MV-4-11 (cell line): Measurements from ENCODE around the gene KPNA2.
A peak's percentile ranks its signal among the peaks of the same experiment; 100 is the strongest.
"Not testable (repeated sequence)": the region's sequence is repeated elsewhere in the genome, so short reads cannot be mapped to it uniquely, and the experiment has no call there.

Experiments
- DNase-seq: peaks from one replicate; lab custom pipeline; 2025; lab: John Stamatoyannopoulos, UW

The KPNA2 gene

GRCh38 chr17:68035523-68036303 is at the start of gene KPNA2:
Gene KPNA2, plus strand, starts transcription at chr17:68035735. Its CDS starts 1,398 bp downstream, at chr17:68037133.
- DNase-seq = peak; percentile 95

- DNase-seq = no peak
Observed at GRCh38 chr17:67990909-67991308, 44.6 kb upstream of the KPNA2 start.

GRCh38 chr17:67992548-67993152 is 42.9 kb upstream of the KPNA2 start:
- no peak for DNase-seq

- peak; percentile 60 for DNase-seq
Observed at GRCh38 chr17:67993153-67993997, 42.2 kb upstream of the KPNA2 start.

- no peak for DNase-seq
Observed at GRCh38 chr17:67993998-67994361, 41.6 kb upstream of the KPNA2 start.

GRCh38 chr17:67994817-67995569 is 40.5 kb upstream of the KPNA2 start:
- peak; percentile 59 for DNase-seq

- DNase-seq = no peak
Observed at GRCh38 chr17:67995570-67996263, 39.8 kb upstream of the KPNA2 start.

GRCh38 chr17:67996301-67997171 is 39.0 kb upstream of the KPNA2 start, which contains the start of gene C17orf58:
Gene C17orf58, minus strand, starts transcription at chr17:67996469. Its CDS starts 271 bp downstream, at chr17:67996198.
- DNase-seq = not testable (repeated sequence)

- DNase-seq = no peak
Observed at GRCh38 chr17:67998466-67998865, 37.1 kb upstream of the KPNA2 start.

- DNase-seq = no peak
Observed at GRCh38 chr17:67999291-67999911, 36.1 kb upstream of the KPNA2 start.

- peak; percentile 5 for DNase-seq
Observed at GRCh38 chr17:68004201-68004600, 31.3 kb upstream of the KPNA2 start.

GRCh38 chr17:68006797-68007196 is 28.7 kb upstream of the KPNA2 start:
- no peak for DNase-seq

- DNase-seq = peak; percentile 22
Observed at GRCh38 chr17:68011199-68011665, 24.3 kb upstream of the KPNA2 start.

- DNase-seq = peak; percentile 25
Observed at GRCh38 chr17:68013385-68013784, 22.1 kb upstream of the KPNA2 start.

- DNase-seq = no peak
Observed at GRCh38 chr17:68015081-68015723, 20.3 kb upstream of the KPNA2 start.

GRCh38 chr17:68016838-68017237 is 18.7 kb upstream of the KPNA2 start:
- no peak for DNase-seq

GRCh38 chr17:68018493-68018892 is 17.0 kb upstream of the KPNA2 start:
- DNase-seq = not testable (repeated sequence)

- no peak for DNase-seq
Observed at GRCh38 chr17:68019336-68019674, 16.2 kb upstream of the KPNA2 start.
